ENCODE results near the gene POU4F2.
"Not testable (repeated sequence)": the region's sequence is repeated elsewhere in the genome, so short reads cannot be mapped to it uniquely, and the experiment has no call there.

Gene POU4F2

GRCh38 chr4:146655521-146655856 lies 16.8 kb downstream of the POU4F2 start:
- peak overlapping the region; percentile 50 for H3K56ac ChIP-seq (ENCODE audit: low read length)
- no peak overlapping the region for H2BK15ac ChIP-seq (replicated peaks; ENCODE audit: low read depth)
- H2BK5ac ChIP-seq (ENCODE audit: low read length) = no peak overlapping the region
- H2BK120ac ChIP-seq (ENCODE audit: low read depth, low read length) = no peak overlapping the region
- H3K18ac ChIP-seq (ENCODE audit: low read length) = peak overlapping the region; percentile 25
- no peak overlapping the region for H3K4me3 ChIP-seq (ENCODE audit: low read length)
- no peak overlapping the region for H4K5ac ChIP-seq (ENCODE audit: low read length)
- H4K8ac ChIP-seq (ENCODE audit: low read depth, low read length) = no peak overlapping the region
- no peaks in the 10 kb centered on the region for H3K4me1 ChIP-seq (ENCODE audit: control insufficient read depth, low read depth, low read length)
- WGBS (ENCODE audit: extremely low coverage, insufficient coverage, low lambda C conversion rate) = no CpG with 5 or more reads among the region's 9 CpGs
- no peaks in the 10 kb centered on the region for H3K79me2 ChIP-seq (ENCODE audit: control insufficient read depth, insufficient read depth, low read length)
- DNase-seq = no peak
- peak overlapping the region; percentile 49 for H3K4me2 ChIP-seq (ENCODE audit: low read length)
- no peak overlapping the region for H2AK5ac ChIP-seq (ENCODE audit: low read length)
- H3K23ac ChIP-seq (ENCODE audit: low read length) = no peak overlapping the region
- no peak overlapping the region for H3K27ac ChIP-seq (ENCODE audit: low read depth, low read length)
- H3K27me3 ChIP-seq (ENCODE audit: insufficient read depth, low read length, poor library complexity) = peaks cover 38% of the 10 kb centered on the region
- peak overlapping the region; percentile 34 for H3K9ac ChIP-seq (ENCODE audit: low read length)
- H3K4ac ChIP-seq (ENCODE audit: low read depth, low read length) = no peak overlapping the region
- H3K79me1 ChIP-seq (ENCODE audit: low read length) = no peaks in the 10 kb centered on the region
- H3K36me3 ChIP-seq (ENCODE audit: control insufficient read depth, insufficient read depth, low read length) = no peaks in the 10 kb centered on the region

- Histone ChIP-seq H3K79me2 (ENCODE audit: control insufficient read depth, insufficient read depth, low read length) (no peaks in the 10 kb centered on the region), H3K4me1 (ENCODE audit: control insufficient read depth, low read depth, low read length) (no peaks in the 10 kb centered on the region), H2BK120ac (ENCODE audit: low read depth, low read length) (no peak overlapping the region), H3K36me3 (ENCODE audit: control insufficient read depth, insufficient read depth, low read length) (no peaks in the 10 kb centered on the region), H3K23ac (ENCODE audit: low read length) (no peak overlapping the region), H3K27ac (ENCODE audit: low read depth, low read length) (no peak overlapping the region), H2AK5ac (ENCODE audit: low read length) (no peak overlapping the region), H4K8ac (ENCODE audit: low read depth, low read length) (no peak overlapping the region), H3K79me1 (ENCODE audit: low read length) (no peaks in the 10 kb centered on the region), H3K56ac (ENCODE audit: low read length) (no peak overlapping the region), H4K5ac (ENCODE audit: low read length) (no peak overlapping the region), H3K27me3 (ENCODE audit: insufficient read depth, low read length, poor library complexity) (no peaks in the 10 kb centered on the region), H3K4me2 (ENCODE audit: low read length) (no peak overlapping the region), H3K4me3 (ENCODE audit: low read length) (no peak overlapping the region), H3K4ac (ENCODE audit: low read depth, low read length) (no peak overlapping the region), H2BK15ac (replicated peaks; ENCODE audit: low read depth) (no peak overlapping the region), H3K18ac (ENCODE audit: low read length) (no peak overlapping the region), H2BK5ac (ENCODE audit: low read length) (no peak overlapping the region), H3K9ac (ENCODE audit: low read length) (no peak overlapping the region)
- WGBS (ENCODE audit: extremely low coverage, insufficient coverage, low lambda C conversion rate) = no CpG with 5 or more reads among the region's 4 CpGs
- DNase-seq = no peak
Observed at GRCh38 chr4:146661367-146661766, 22.7 kb downstream of the POU4F2 start.

- H3K56ac ChIP-seq (ENCODE audit: low read length); H2BK5ac ChIP-seq (ENCODE audit: low read length); H3K9ac ChIP-seq (ENCODE audit: low read length); H3K4me2 ChIP-seq (ENCODE audit: low read length); H3K23ac ChIP-seq (ENCODE audit: low read length); H3K27me3 ChIP-seq (ENCODE audit: insufficient read depth, low read length, poor library complexity); H4K5ac ChIP-seq (ENCODE audit: low read length); H4K8ac ChIP-seq (ENCODE audit: low read depth, low read length); H3K79me2 ChIP-seq (ENCODE audit: control insufficient read depth, insufficient read depth, low read length); H3K4ac ChIP-seq (ENCODE audit: low read depth, low read length); H2AK5ac ChIP-seq (ENCODE audit: low read length); H3K36me3 ChIP-seq (ENCODE audit: control insufficient read depth, insufficient read depth, low read length); H3K18ac ChIP-seq (ENCODE audit: low read length); H2BK15ac ChIP-seq (replicated peaks; ENCODE audit: low read depth); H3K27ac ChIP-seq (ENCODE audit: low read depth, low read length); H2BK120ac ChIP-seq (ENCODE audit: low read depth, low read length); DNase-seq; H3K79me1 ChIP-seq (ENCODE audit: low read length); H3K4me1 ChIP-seq (ENCODE audit: control insufficient read depth, low read depth, low read length); H3K4me3 ChIP-seq (ENCODE audit: low read length): not testable (repeated sequence)
- WGBS (ENCODE audit: extremely low coverage, insufficient coverage, low lambda C conversion rate) = no CpG with 5 or more reads among the region's 6 CpGs
Observed at GRCh38 chr4:146663968-146664311, 25.2 kb downstream of the POU4F2 start.

GRCh38 chr4:146674829-146675570 lies 36.3 kb downstream of the POU4F2 start:
- no peak overlapping the region for H3K4me2 ChIP-seq (ENCODE audit: low read length)
- H3K27me3 ChIP-seq (ENCODE audit: insufficient read depth, low read length, poor library complexity) = no peaks in the 10 kb centered on the region
- H4K8ac ChIP-seq (ENCODE audit: low read depth, low read length) = no peak overlapping the region
- no peak overlapping the region for H2BK5ac ChIP-seq (ENCODE audit: low read length)
- no peak overlapping the region for H2AK5ac ChIP-seq (ENCODE audit: low read length)
- H3K36me3 ChIP-seq (ENCODE audit: control insufficient read depth, insufficient read depth, low read length) = no peaks in the 10 kb centered on the region
- no peak overlapping the region for H3K9ac ChIP-seq (ENCODE audit: low read length)
- H3K4me3 ChIP-seq (ENCODE audit: low read length) = no peak overlapping the region
- no peaks in the 10 kb centered on the region for H3K79me2 ChIP-seq (ENCODE audit: control insufficient read depth, insufficient read depth, low read length)
- H3K56ac ChIP-seq (ENCODE audit: low read length) = no peak overlapping the region
- H2BK120ac ChIP-seq (ENCODE audit: low read depth, low read length) = no peak overlapping the region
- H3K4me1 ChIP-seq (ENCODE audit: control insufficient read depth, low read depth, low read length) = no peaks in the 10 kb centered on the region
- H2BK15ac ChIP-seq (replicated peaks; ENCODE audit: low read depth) = no peak overlapping the region
- no peak overlapping the region for H3K18ac ChIP-seq (ENCODE audit: low read length)
- no peak for DNase-seq
- no peak overlapping the region for H3K27ac ChIP-seq (ENCODE audit: low read depth, low read length)
- no peaks in the 10 kb centered on the region for H3K79me1 ChIP-seq (ENCODE audit: low read length)
- no peak overlapping the region for H3K23ac ChIP-seq (ENCODE audit: low read length)
- no peak overlapping the region for H3K4ac ChIP-seq (ENCODE audit: low read depth, low read length)
- H4K5ac ChIP-seq (ENCODE audit: low read length) = no peak overlapping the region
- WGBS (ENCODE audit: extremely low coverage, insufficient coverage, low lambda C conversion rate) = no CpG with 5 or more reads among the region's 2 CpGs

Data from mesendoderm (in vitro differentiated cells).